NCI-H460 (cell line): Measurements from ENCODE around the gene UBE2N. TPM values are rescaled to one million over a fixed set of nuclear protein-coding genes. Genes with fewer than 3 reads are reported as not detected.
"Not testable (repeated sequence)": the region's sequence is repeated elsewhere in the genome, so short reads cannot be mapped to it uniquely, and the experiment has no call there.

Experiments used
- DNase-seq: peaks from one replicate; pipeline ENCODE4 v3.0.0-alpha.2; 2016; ENCODE audit warnings: low read depth; ENCODE audit errors: extremely low read depth
- total RNA-seq: library from RNA; depleted of rRNA; stranded (reverse); fragments of >200 nt; shearing (Covaris generic); gene quantifications from 2 replicates; pipeline ENCODE4 v1.2.3, GENCODE V29; 2014

Gene UBE2N
- total RNA-seq, 1 experiment from 2014 or later: 157 TPM

- DNase-seq: no peak
Observed at GRCh38 chr12:93447555-93448290, 6.0 kb upstream of the UBE2N start.

- no peak for DNase-seq
Observed at GRCh38 chr12:93443576-93443975, 1.8 kb upstream of the UBE2N start.

GRCh38 chr12:93442411-93443340, 929 bp upstream of the UBE2N start:
- no peak for DNase-seq

GRCh38 chr12:93441081-93441616, 598 bp downstream of the UBE2N start:
- DNase-seq: no peak

GRCh38 chr12:93440043-93440835, 1.5 kb downstream of the UBE2N start:
- DNase-seq: no peak

GRCh38 chr12:93438266-93439050, 3.3 kb downstream of the UBE2N start:
- DNase-seq: no peak

- no peak for DNase-seq
Observed at GRCh38 chr12:93434256-93434865, 7.4 kb downstream of the UBE2N start.

- not testable (repeated sequence) for DNase-seq
Observed at GRCh38 chr12:93432031-93432430, 9.7 kb downstream of the UBE2N start.

- no peak for DNase-seq
Observed at GRCh38 chr12:93430280-93430679, 11.5 kb downstream of the UBE2N start.

- DNase-seq: no peak
Observed at GRCh38 chr12:93429852-93430251, 11.9 kb downstream of the UBE2N start.

- DNase-seq: no peak
Observed at GRCh38 chr12:93429448-93429847, 12.3 kb downstream of the UBE2N start.

GRCh38 chr12:93427779-93428564, 13.8 kb downstream of the UBE2N start:
- DNase-seq: no peak

- DNase-seq: no peak
Observed at GRCh38 chr12:93426412-93426805, 15.3 kb downstream of the UBE2N start.

- DNase-seq: no peak
Observed at GRCh38 chr12:93425736-93426411, 15.9 kb downstream of the UBE2N start.

- DNase-seq: no peak
Observed at GRCh38 chr12:93422050-93422449, 19.7 kb downstream of the UBE2N start.

GRCh38 chr12:93419388-93420034, 22.2 kb downstream of the UBE2N start:
- DNase-seq: peak; percentile 38

- DNase-seq: no peak
Observed at GRCh38 chr12:93417967-93418480, 23.7 kb downstream of the UBE2N start.
